Measurements from ENCODE around the gene GOLGA8A. TPM values are rescaled to one million over a fixed set of nuclear protein-coding genes. Genes with fewer than 3 reads are reported as not detected.

GOLGA8A gene
- 80.8 TPM for total RNA-seq
- long read RNA-seq, partial matches to known transcripts, result 37 of 79 reads
- long read RNA-seq, other reads (novel, unspliced or antisense), result 42 of 79 reads

- H3K27me3 ChIP-seq, result no peaks in the 10 kb centered on the region
- H3K4me1 ChIP-seq, result peaks cover 6% of the 10 kb centered on the region
- intact Hi-C loops (cut with DNase I), result no loop called here
- H3K4me3 ChIP-seq, result peak within 1 kb of the TSS; percentile 64
- H3K9me3 ChIP-seq, result no peaks in the 10 kb centered on the region
- peak; percentile 83 for DNase-seq
- peak within 1 kb of the TSS; percentile 6 for H3K27ac ChIP-seq
- no peak for TF ChIP-seq CTCF (IDR thresholded peaks at IDR 0.05)
- peak; percentile 76 for ATAC-seq
- no peaks in the 10 kb centered on the region for H3K36me3 ChIP-seq
Observed at GRCh38 chr15:34437687-34438086, at the start of gene GOLGA8A. GOLGA8A (minus strand) TSS chr15:34437808; CDS start chr15:34389691, 48,117 bp downstream.

- Histone ChIP-seq H3K4me3 (no peak overlapping the region), H3K9me3 (no peaks in the 10 kb centered on the region), H3K27me3 (no peaks in the 10 kb centered on the region), H3K4me1 (no peaks in the 10 kb centered on the region), H3K36me3 (no peaks in the 10 kb centered on the region), H3K27ac (no peak overlapping the region)
- ATAC-seq (no peak), DNase-seq (no peak)
- intact Hi-C loops (cut with DNase I), result no loop called here
- TF ChIP-seq CTCF (IDR thresholded peaks at IDR 0.05), result no peak
Observed at GRCh38 chr15:34483644-34484043, 46.0 kb upstream of the GOLGA8A start.

GRCh38 chr15:34481370-34481769, 43.8 kb upstream of the GOLGA8A start:
- DNase-seq, result no peak
- no peak for ATAC-seq
- Histone ChIP-seq H3K27ac (no peak overlapping the region), H3K4me1 (no peaks in the 10 kb centered on the region), H3K27me3 (no peaks in the 10 kb centered on the region), H3K4me3 (no peak overlapping the region), H3K36me3 (no peaks in the 10 kb centered on the region), H3K9me3 (no peaks in the 10 kb centered on the region)
- no peak for TF ChIP-seq CTCF (IDR thresholded peaks at IDR 0.05)
- intact Hi-C loops (cut with DNase I), result no loop called here

- ATAC-seq (no peak), DNase-seq (no peak)
- intact Hi-C loops (cut with DNase I), result no loop called here
- TF ChIP-seq CTCF (IDR thresholded peaks at IDR 0.05), result no peak
- Histone ChIP-seq H3K27ac (no peak overlapping the region), H3K4me3 (no peak overlapping the region), H3K9me3 (no peaks in the 10 kb centered on the region), H3K36me3 (no peaks in the 10 kb centered on the region), H3K27me3 (no peaks in the 10 kb centered on the region), H3K4me1 (no peaks in the 10 kb centered on the region)
Observed at GRCh38 chr15:34473840-34474239, 36.2 kb upstream of the GOLGA8A start.

GRCh38 chr15:34472947-34473346, 35.3 kb upstream of the GOLGA8A start:
- H3K36me3 ChIP-seq, result no peaks in the 10 kb centered on the region
- no peaks in the 10 kb centered on the region for H3K9me3 ChIP-seq
- TF ChIP-seq CTCF (IDR thresholded peaks at IDR 0.05), result no peak
- intact Hi-C loops (cut with DNase I), result no loop called here
- H3K4me1 ChIP-seq, result no peaks in the 10 kb centered on the region
- DNase-seq (no peak), ATAC-seq (no peak)
- no peaks in the 10 kb centered on the region for H3K27me3 ChIP-seq
- no peak overlapping the region for H3K27ac ChIP-seq
- H3K4me3 ChIP-seq, result no peak overlapping the region

- ATAC-seq (no peak), DNase-seq (no peak)
- Histone ChIP-seq H3K27ac (no peak overlapping the region), H3K36me3 (no peaks in the 10 kb centered on the region), H3K4me3 (no peak overlapping the region), H3K27me3 (no peaks in the 10 kb centered on the region), H3K4me1 (no peaks in the 10 kb centered on the region), H3K9me3 (no peaks in the 10 kb centered on the region)
- no peak for TF ChIP-seq CTCF (IDR thresholded peaks at IDR 0.05)
- intact Hi-C loops (cut with DNase I), result no loop called here
Observed at GRCh38 chr15:34470892-34471291, 33.3 kb upstream of the GOLGA8A start.

All from upper lobe of right lung (tissue), 1 donor.